ENCODE data around the gene PARS2.

PARS2 gene

GRCh38 chr1:54800899-54801759, 36.8 kb upstream of the PARS2 start, which contains the start of gene TTC22:
Gene TTC22 (minus strand): TSS chr1:54801323. CDS start chr1:54801163, 160 bp downstream.
- TF ChIP-seq CTCF (IDR thresholded peaks at IDR 0.05), result no peak
- Histone ChIP-seq H3K9me3 (no peaks in the 10 kb centered on the region), H3K27ac (no peak within 1 kb of the TSS), H3K4me3 (peak within 1 kb of the TSS; percentile 25 to 37), H3K4me1 (peaks cover 0 to 44% (median 17%) of the 10 kb centered on the region in 4 donors), H3K27me3 (peaks cover 0 to 38% of the 10 kb centered on the region in 2 donors), H3K36me3 (no peaks in the 10 kb centered on the region)
- peak in 1 of 2 donors; percentile 63 for DNase-seq
- intact Hi-C loops (cut with DNase I; ENCODE audit: low total_unique reads), result loop anchor here (10.0 kb wide), 1 partner anchor 706 kb away; no protein-coding TSS in a partner anchor

GRCh38 chr1:54800041-54800898, 35.9 kb upstream of the PARS2 start:
- H3K36me3 ChIP-seq, result no peaks in the 10 kb centered on the region
- no peak overlapping the region for H3K27ac ChIP-seq
- intact Hi-C loops (cut with DNase I; ENCODE audit: low total_unique reads), result loop anchor here (10.0 kb wide), 1 partner anchor 705 kb away; no protein-coding TSS in a partner anchor
- H3K4me1 ChIP-seq, result peaks cover 0 to 44% (median 17%) of the 10 kb centered on the region in 4 donors
- H3K9me3 ChIP-seq, result no peaks in the 10 kb centered on the region
- no peak for TF ChIP-seq CTCF (IDR thresholded peaks at IDR 0.05)
- H3K27me3 ChIP-seq, result peaks cover 0 to 38% of the 10 kb centered on the region in 2 donors
- DNase-seq, result peak in 1 of 2 donors; percentile 32
- H3K4me3 ChIP-seq, result peak overlapping the region; percentile 25 to 37

GRCh38 chr1:54798769-54799641, 34.7 kb upstream of the PARS2 start:
- no peaks in the 10 kb centered on the region for H3K9me3 ChIP-seq
- no peaks in the 10 kb centered on the region for H3K36me3 ChIP-seq
- peaks cover 0 to 38% of the 10 kb centered on the region in 2 donors for H3K27me3 ChIP-seq
- H3K27ac ChIP-seq, result no peak overlapping the region
- intact Hi-C loops (cut with DNase I; ENCODE audit: low total_unique reads), result no loop called here
- H3K4me3 ChIP-seq, result no peak overlapping the region
- TF ChIP-seq CTCF (IDR thresholded peaks at IDR 0.05), result no peak
- DNase-seq, result no peak
- H3K4me1 ChIP-seq, result peaks cover 0 to 35% (median 12%) of the 10 kb centered on the region in 4 donors

- Histone ChIP-seq H3K4me3 (no peak overlapping the region), H3K27ac (no peak overlapping the region), H3K9me3 (no peaks in the 10 kb centered on the region), H3K4me1 (peaks cover 0 to 32% (median 10%) of the 10 kb centered on the region in 4 donors), H3K36me3 (no peaks in the 10 kb centered on the region), H3K27me3 (peaks cover 0 to 38% of the 10 kb centered on the region in 2 donors)
- TF ChIP-seq CTCF (IDR thresholded peaks at IDR 0.05), result no peak
- intact Hi-C loops (cut with DNase I; ENCODE audit: low total_unique reads), result no loop called here
- DNase-seq, result no peak
Observed at GRCh38 chr1:54798206-54798605, 33.9 kb upstream of the PARS2 start.

GRCh38 chr1:54796902-54797301, 32.6 kb upstream of the PARS2 start:
- Histone ChIP-seq H3K27me3 (peaks cover 0 to 37% of the 10 kb centered on the region in 2 donors), H3K27ac (no peak overlapping the region)
- intact Hi-C loops (cut with DNase I; ENCODE audit: low total_unique reads), result no loop called here

More at GRCh38 chr1:54796902-54797301, 32.6 kb upstream of the PARS2 start:
- Histone ChIP-seq H3K4me1 (peaks cover 0 to 30% (median 10%) of the 10 kb centered on the region in 4 donors), H3K9me3 (peaks cover 0 to 8% (median 4%) of the 10 kb centered on the region in 3 donors), H3K36me3 (no peaks in the 10 kb centered on the region), H3K4me3 (no peak overlapping the region)
- no peak for DNase-seq
- TF ChIP-seq CTCF (IDR thresholded peaks at IDR 0.05), result no peak
